ENCODE results near the gene ADARB1. TPM values are rescaled to one million over a fixed set of nuclear protein-coding genes. Genes with fewer than 3 reads are reported as not detected.

The ADARB1 gene
- total RNA-seq, 1 experiment from 2014 or later = 14.6 TPM

DNA sequence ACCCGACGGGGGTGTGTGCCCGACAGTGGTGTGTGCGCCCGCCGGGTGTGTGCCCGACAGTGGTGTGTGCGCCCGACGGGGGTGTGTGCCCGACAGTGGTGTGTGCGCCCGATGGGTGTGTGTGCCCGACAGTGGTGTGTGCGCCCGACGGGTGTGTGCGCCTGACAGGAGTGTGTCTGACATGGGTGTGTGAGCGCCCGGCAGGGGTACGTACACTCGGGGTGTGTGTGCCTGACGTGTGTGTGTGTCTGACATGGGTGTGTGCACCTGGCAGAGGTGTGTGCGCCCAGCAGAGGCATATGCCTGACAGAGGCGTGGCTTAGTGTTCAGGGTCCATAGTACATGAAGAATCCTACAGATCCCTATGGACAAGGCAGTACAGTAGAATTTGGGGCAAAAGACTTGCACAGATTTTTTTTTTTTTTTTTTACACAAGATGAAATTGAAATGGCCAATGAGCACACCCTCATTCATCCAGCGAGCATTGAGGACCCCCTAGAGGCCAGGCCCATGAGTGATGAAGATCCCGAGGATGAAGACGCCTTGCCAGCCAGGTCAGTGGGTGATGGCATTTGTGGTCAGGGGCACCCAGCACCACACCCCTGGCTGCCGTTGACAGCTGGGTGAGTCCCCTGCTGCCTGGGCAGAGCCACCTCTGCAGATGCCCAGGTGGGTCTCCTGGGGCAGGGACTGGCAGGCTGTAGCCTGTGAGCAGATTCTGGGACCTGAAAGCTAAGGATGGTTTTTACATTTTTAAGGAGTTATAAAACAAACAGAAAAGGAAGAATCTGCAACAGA, 60.1 kb downstream of the ADARB1 start:
- H3K9me3 Mint-ChIP-seq = no peaks in the 10 kb centered on the region
- no peak for DNase-seq (ENCODE audit: low spot score)
- TF ChIP-seq SP1 (CRISPR knock-in tag; conservative IDR thresholded peaks at IDR 0.05) = no peak
- no peak for TF ChIP-seq KAT7 (CRISPR knock-in tag; IDR thresholded peaks at IDR 0.05; ENCODE audit: borderline replicate concordance)
- no peak for TF ChIP-seq HMGA2 (CRISPR knock-in tag; IDR thresholded peaks at IDR 0.05)
- no peak for TF ChIP-seq NR2C2 (CRISPR knock-in tag; IDR thresholded peaks at IDR 0.05)
- H3K27ac Mint-ChIP-seq = no peak overlapping the region
- ChIA-PET CTCF (no interaction called here), POLR2A (no interaction called here)
- no peaks in the 10 kb centered on the region for H3K27me3 Mint-ChIP-seq (ENCODE audit: low read depth)
- H3K4me3 Mint-ChIP-seq = no peak overlapping the region
- no peaks in the 10 kb centered on the region for H3K36me3 Mint-ChIP-seq
- H3K4me1 Mint-ChIP-seq = peaks cover 3% of the 10 kb centered on the region; the same call in 1 of the 2 replicates
- no peak for ATAC-seq

- Mint-ChIP-seq H3K27ac (no peak overlapping the region; the same call in 1 of the 2 replicates), H3K4me1 (peaks cover 3% of the 10 kb centered on the region; the same call in 1 of the 2 replicates)
- POLR2A ChIA-PET = no interaction called here
Measured at GRCh38 chr21:45135122-45135521, 60.7 kb downstream of the ADARB1 start.

GRCh38 chr21:45135868-45136267, 61.5 kb downstream of the ADARB1 start:
- ChIA-PET POLR2A (interaction anchor here (0.6 kb wide), 1 partner anchor 145 kb away, joined by 3 read pairs; no protein-coding TSS in a partner anchor), CTCF (interaction anchor here (0.5 to 4.5 kb wide), 7 partner anchors 14 to 259 kb away, joined by 3 to 58 read pairs (median 13); no protein-coding TSS in a partner anchor)
- Mint-ChIP-seq H3K4me1 (peaks cover 3% of the 10 kb centered on the region; the same call in 1 of the 2 replicates), H3K9me3 (no peaks in the 10 kb centered on the region), H3K27me3 (ENCODE audit: low read depth) (no peaks in the 10 kb centered on the region), H3K36me3 (no peaks in the 10 kb centered on the region), H3K27ac (no peak overlapping the region; the same call in 1 of the 2 replicates), H3K4me3 (no peak overlapping the region)
- no peak for DNase-seq (ENCODE audit: low spot score)
- ATAC-seq = no peak
- TF ChIP-seq SP1 (CRISPR knock-in tag; conservative IDR thresholded peaks at IDR 0.05) = no peak
- no peak for TF ChIP-seq E2F5 (CRISPR knock-in tag; IDR thresholded peaks at IDR 0.05)
- no peak for TF ChIP-seq ZNF671 (CRISPR knock-in tag; IDR thresholded peaks at IDR 0.05)
- no peak for TF ChIP-seq ZNF121 (CRISPR knock-in tag; IDR thresholded peaks at IDR 0.05)
- no peak for TF ChIP-seq CREM (CRISPR knock-in tag; IDR thresholded peaks at IDR 0.05)
- no peak for TF ChIP-seq PRRX2 (CRISPR knock-in tag; IDR thresholded peaks at IDR 0.05)
- TF ChIP-seq SMAD3 (CRISPR knock-in tag; IDR thresholded peaks at IDR 0.05; ENCODE audit: borderline replicate concordance) = no peak
- no peak for TF ChIP-seq NFYB (CRISPR knock-in tag; conservative IDR thresholded peaks at IDR 0.05; ENCODE audit: low read depth)
- TF ChIP-seq TP53 (CRISPR knock-in tag; IDR thresholded peaks at IDR 0.05) = no peak
- no peak for TF ChIP-seq ATF2 (CRISPR knock-in tag; IDR thresholded peaks at IDR 0.05; ENCODE audit: borderline replicate concordance, low read depth)
- no peak for TF ChIP-seq ERG (CRISPR knock-in tag; IDR thresholded peaks at IDR 0.05)

More at GRCh38 chr21:45135122-45135521, 60.7 kb downstream of the ADARB1 start:
- Mint-ChIP-seq H3K36me3 (no peaks in the 10 kb centered on the region), H3K4me3 (no peak overlapping the region), H3K9me3 (no peaks in the 10 kb centered on the region), H3K27me3 (ENCODE audit: low read depth) (no peaks in the 10 kb centered on the region)
- CTCF ChIA-PET = no interaction called here
- TF ChIP-seq ZNF671 (CRISPR knock-in tag; IDR thresholded peaks at IDR 0.05) (no peak), ZNF396 (CRISPR knock-in tag; IDR thresholded peaks at IDR 0.05; ENCODE audit: borderline replicate concordance) (no peak), GRHL2 (CRISPR knock-in tag; IDR thresholded peaks at IDR 0.05; ENCODE audit: insufficient replicate concordance, severe bottlenecking) (no peak), GTF2I (CRISPR knock-in tag; conservative IDR thresholded peaks at IDR 0.05) (no peak), ATF3 (CRISPR knock-in tag; conservative IDR thresholded peaks at IDR 0.05) (no peak), IRF2 (CRISPR knock-in tag; IDR thresholded peaks at IDR 0.05; ENCODE audit: borderline replicate concordance, low read depth) (no peak), ATF2 (CRISPR knock-in tag; IDR thresholded peaks at IDR 0.05; ENCODE audit: borderline replicate concordance, low read depth) (no peak), E2F1 (CRISPR knock-in tag; IDR thresholded peaks at IDR 0.05) (no peak)
- TF ChIP-seq, protein P1, sequence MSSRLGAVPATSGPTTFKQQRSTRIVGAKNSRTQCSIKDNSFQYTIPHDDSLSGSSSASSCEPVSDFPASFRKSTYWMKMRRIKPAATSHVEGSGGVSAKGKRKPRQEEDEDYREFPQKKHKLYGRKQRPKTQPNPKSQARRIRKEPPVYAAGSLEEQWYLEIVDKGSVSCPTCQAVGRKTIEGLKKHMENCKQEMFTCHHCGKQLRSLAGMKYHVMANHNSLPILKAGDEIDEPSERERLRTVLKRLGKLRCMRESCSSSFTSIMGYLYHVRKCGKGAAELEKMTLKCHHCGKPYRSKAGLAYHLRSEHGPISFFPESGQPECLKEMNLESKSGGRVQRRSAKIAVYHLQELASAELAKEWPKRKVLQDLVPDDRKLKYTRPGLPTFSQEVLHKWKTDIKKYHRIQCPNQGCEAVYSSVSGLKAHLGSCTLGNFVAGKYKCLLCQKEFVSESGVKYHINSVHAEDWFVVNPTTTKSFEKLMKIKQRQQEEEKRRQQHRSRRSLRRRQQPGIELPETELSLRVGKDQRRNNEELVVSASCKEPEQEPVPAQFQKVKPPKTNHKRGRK (CRISPR knock-in tag; IDR thresholded peaks at IDR 0.05; ENCODE audit: borderline replicate concordance) = no peak
- DNase-seq (ENCODE audit: low spot score) = no peak
- ATAC-seq = no peak

Measured in WTC11 (cell line).